Esophagus squamous epithelium (tissue), 5 donors: ENCODE results near the gene TTC28. TPM values are rescaled to one million over a fixed set of nuclear protein-coding genes. Genes with fewer than 3 reads are reported as not detected.
"Not testable (repeated sequence)": the region's sequence is repeated elsewhere in the genome, so short reads cannot be mapped to it uniquely, and the experiment has no call there.

Experiments used
- DNase-seq: peaks from one replicate; lab custom pipeline; 2025; lab: John Stamatoyannopoulos, UW
- H3K27ac ChIP-seq, 4 donors: fragments of 200-600 bp; sonication (generic); one replicate each; pipeline ENCODE4 v1.5.1; 2016 to 2019; ENCODE audit warnings: mild to moderate bottlenecking in 1 of 4
- H3K27me3 ChIP-seq, 4 donors: fragments of 200-600 bp; sonication (generic); 1 replicate in 3 of 4; 2 replicates in 1 of 4; pipeline versions ENCODE4 v1.5.1 to v1.6.0; 2017 to 2021; ENCODE audit warnings: antibody characterized with exemption in 1 of 4
- H3K36me3 ChIP-seq, 3 donors: fragments of 200-600 bp; sonication (generic); one replicate each; pipeline ENCODE4 v1.5.1; 2016 to 2019
- H3K4me1 ChIP-seq, 3 donors: fragments of 200-600 bp; sonication (generic); one replicate each; pipeline ENCODE4 v1.5.1; 2017 to 2019
- H3K4me3 ChIP-seq, 4 donors: fragments of 200-600 bp; sonication (generic); 1 replicate in 3 of 4; 2 replicates in 1 of 4; pipeline ENCODE4 v1.5.1; 2016 to 2019; ENCODE audit warnings: mild to moderate bottlenecking in 2 of 4, moderate library complexity in 1 of 4
- H3K9me3 ChIP-seq, 3 donors: fragments of 200-600 bp; sonication (generic); one replicate each; pipeline ENCODE4 v1.5.1; 2016 to 2019
- POLR2A ChIP-seq, 4 donors: fragments of 450-650 bp; IDR thresholded peaks; one replicate each; pipeline ENCODE4 v1.6.1; 2017; ENCODE audit warnings: antibody characterized with exemption in 4 of 4, mild to moderate bottlenecking in 4 of 4, moderate library complexity in 3 of 4
- WGBS, 2 donors: methylation state at CpG; one replicate each; pipeline ENCODE4 v1.1.5; 2018; 5-methylcytosine and 5-hydroxymethylcytosine counted together
- intact Hi-C: fragments of 100-400 bp; cut with DNase I; formaldehyde crosslinking; loops from one replicate; pipeline ENCODE4 v1.15.0; 2022
- total RNA-seq, 4 donors: library from RNA; depleted of rRNA; stranded (reverse); fragments of >200 nt; gene quantifications; one replicate each; pipeline ENCODE4 v1.1.0, GENCODE V29; 2016
- TF ChIP-seq, protein P1 (sequence below), 6 experiments: fragments of 450-650 bp in 4 of 6; fragments of 200-600 bp in 2 of 6; sonication (generic) in 2 of 6; IDR thresholded peaks; one replicate each; pipeline ENCODE4 v1.5.1; 2016 to 2019; ENCODE audit warnings: antibody characterized with exemption in 6 of 6, mild to moderate bottlenecking in 4 of 6, moderate library complexity in 4 of 6
- donor health status: DM: yes; HTN: yes; CAD: no.

TTC28 gene
- total RNA-seq, 4 donors from 2014 or later = 6.0 to 21.4 (median 7.7) TPM

DNA sequence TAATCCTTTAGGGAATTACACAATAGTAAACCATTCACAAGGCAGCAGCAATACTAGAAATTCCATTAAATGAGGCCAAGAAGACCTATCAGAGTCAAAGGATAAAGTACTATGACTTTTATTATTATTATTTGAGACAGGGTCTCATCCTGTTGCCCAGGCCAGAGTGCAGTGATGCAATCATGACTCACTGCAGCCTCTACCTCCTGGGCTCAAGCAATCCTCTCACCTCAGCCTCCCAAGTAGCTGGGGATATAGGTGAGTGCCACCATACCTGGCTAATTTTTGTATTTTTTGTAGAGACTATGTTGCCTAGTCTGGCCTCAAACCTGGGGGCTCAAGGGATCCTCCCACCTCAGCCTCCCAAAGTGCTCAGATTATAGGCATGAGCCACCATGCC lies 51.8 kb downstream of the TTC28 start:
- H3K4me1 ChIP-seq = no peaks in the 10 kb centered on the region
- TF ChIP-seq, protein P1, sequence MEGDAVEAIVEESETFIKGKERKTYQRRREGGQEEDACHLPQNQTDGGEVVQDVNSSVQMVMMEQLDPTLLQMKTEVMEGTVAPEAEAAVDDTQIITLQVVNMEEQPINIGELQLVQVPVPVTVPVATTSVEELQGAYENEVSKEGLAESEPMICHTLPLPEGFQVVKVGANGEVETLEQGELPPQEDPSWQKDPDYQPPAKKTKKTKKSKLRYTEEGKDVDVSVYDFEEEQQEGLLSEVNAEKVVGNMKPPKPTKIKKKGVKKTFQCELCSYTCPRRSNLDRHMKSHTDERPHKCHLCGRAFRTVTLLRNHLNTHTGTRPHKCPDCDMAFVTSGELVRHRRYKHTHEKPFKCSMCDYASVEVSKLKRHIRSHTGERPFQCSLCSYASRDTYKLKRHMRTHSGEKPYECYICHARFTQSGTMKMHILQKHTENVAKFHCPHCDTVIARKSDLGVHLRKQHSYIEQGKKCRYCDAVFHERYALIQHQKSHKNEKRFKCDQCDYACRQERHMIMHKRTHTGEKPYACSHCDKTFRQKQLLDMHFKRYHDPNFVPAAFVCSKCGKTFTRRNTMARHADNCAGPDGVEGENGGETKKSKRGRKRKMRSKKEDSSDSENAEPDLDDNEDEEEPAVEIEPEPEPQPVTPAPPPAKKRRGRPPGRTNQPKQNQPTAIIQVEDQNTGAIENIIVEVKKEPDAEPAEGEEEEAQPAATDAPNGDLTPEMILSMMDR (IDR thresholded peaks at IDR 0.05) = no peak
- no peak for TF ChIP-seq POLR2A (IDR thresholded peaks at IDR 0.05)
- intact Hi-C loops = no loop called here

DNA sequence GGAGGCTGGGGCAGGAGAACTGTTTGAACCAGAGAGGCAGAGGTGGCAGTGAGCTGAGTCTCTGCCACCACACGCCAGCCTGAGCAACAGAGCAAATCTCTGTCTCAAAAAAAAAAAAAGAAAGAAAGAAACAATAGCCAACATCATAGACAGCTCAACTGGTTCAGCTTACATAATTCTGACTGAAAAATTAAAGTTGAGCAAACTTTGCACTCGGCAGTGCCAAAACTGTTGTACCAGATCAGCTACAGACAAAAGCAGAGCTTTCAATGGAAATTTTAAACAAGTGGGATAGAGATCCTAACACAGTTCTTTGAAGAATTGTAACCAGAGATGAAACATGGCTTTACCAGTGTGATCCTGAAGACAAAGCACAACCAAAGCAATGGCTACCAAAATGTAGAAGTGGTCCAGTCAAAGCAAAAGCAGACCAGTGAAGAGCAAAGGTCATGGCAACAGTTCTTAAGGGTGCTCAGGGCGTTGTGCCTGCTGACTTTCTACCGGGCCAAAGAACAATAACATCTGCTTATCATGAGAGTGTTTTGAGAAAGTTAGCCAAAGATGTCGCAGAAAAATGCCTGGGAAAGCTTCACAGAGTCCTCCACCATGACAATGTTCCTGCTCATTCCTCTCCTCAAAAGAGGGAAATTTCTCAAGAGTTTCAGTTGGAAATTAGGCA lies 59.3 kb downstream of the TTC28 start:
- Histone ChIP-seq H3K4me3 (no peak overlapping the region), H3K27ac (peak overlapping the region in 3 of 4 donors; percentile 18 to 62 (median 56))
- 47 to 66% methylated on average over 5 of the region's 5 CpGs for WGBS, 2 donors

More for the DNA sequence above, 51.8 kb downstream of the TTC28 start:
- Histone ChIP-seq H3K27me3 (no peaks in the 10 kb centered on the region), H3K4me3 (no peak overlapping the region), H3K9me3 (no peaks in the 10 kb centered on the region), H3K27ac (no peak overlapping the region), H3K36me3 (no peaks in the 10 kb centered on the region)
- no peak for DNase-seq

DNA sequence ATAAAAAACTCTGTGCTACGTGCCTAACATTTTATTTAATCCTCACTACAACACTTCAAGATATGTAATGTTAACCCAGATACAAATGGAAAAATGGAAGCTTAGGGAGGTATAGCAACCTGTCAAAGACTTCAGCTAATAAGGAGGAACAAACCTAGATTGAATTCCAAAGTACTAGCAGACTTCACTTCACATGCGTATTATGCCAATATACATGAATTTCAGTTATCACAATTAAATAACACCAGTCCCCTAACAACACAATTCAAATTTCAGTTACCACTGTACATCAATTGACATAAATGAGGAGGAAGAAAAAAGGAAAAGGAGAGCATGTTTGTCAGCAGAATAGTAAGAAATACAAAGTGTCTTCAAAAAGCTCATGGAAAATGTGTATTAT lies 60.4 kb downstream of the TTC28 start:
- H3K36me3 ChIP-seq = no peaks in the 10 kb centered on the region
- intact Hi-C loops = no loop called here
- peaks cover 0 to 5% (median 0%) of the 10 kb centered on the region in 3 donors for H3K4me1 ChIP-seq
- no peak overlapping the region for H3K27ac ChIP-seq
- H3K9me3 ChIP-seq = no peaks in the 10 kb centered on the region
- H3K27me3 ChIP-seq = no peaks in the 10 kb centered on the region
- TF ChIP-seq, protein P1 (IDR thresholded peaks at IDR 0.05) = no peak
- TF ChIP-seq POLR2A (IDR thresholded peaks at IDR 0.05) = no peak
- no peak overlapping the region for H3K4me3 ChIP-seq
- 85 to 89% methylated on average over 2 of the region's 2 CpGs for WGBS, 2 donors
- no peak for DNase-seq

More for the DNA sequence above, 59.3 kb downstream of the TTC28 start:
- no peak for DNase-seq
- Histone ChIP-seq H3K4me1 (peaks cover 0 to 5% (median 0%) of the 10 kb centered on the region in 3 donors), H3K27me3 (no peaks in the 10 kb centered on the region), H3K9me3 (no peaks in the 10 kb centered on the region), H3K36me3 (no peaks in the 10 kb centered on the region)
- TF ChIP-seq POLR2A (IDR thresholded peaks at IDR 0.05) = no peak
- TF ChIP-seq, protein P1 (IDR thresholded peaks at IDR 0.05) = no peak
- intact Hi-C loops = no loop called here

DNA sequence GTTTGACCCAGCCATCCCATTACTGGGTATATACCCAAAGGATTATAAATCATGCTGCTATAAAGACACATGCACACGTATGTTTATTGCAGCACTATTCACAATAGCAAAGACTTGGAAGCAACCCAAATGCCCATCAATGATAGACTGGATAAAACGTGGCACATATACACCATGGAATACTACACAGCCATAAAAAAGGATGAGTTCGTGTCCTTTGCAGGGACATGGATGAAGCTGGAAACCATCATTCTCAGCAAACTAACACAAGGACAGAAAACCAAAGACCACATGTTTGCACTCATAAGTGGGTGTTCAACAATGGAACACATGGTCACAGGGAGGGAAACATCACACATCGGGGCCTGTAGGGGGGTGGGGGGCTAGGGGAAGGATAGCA lies 64.2 kb downstream of the TTC28 start:
- 75 to 86% methylated on average over 2 to 4 of the region's 4 CpGs for WGBS, 2 donors
- H3K27me3 ChIP-seq, H3K4me3 ChIP-seq, intact Hi-C loops, DNase-seq, H3K4me1 ChIP-seq, H3K27ac ChIP-seq, H3K36me3 ChIP-seq, H3K9me3 ChIP-seq: not testable (repeated sequence)

DNA sequence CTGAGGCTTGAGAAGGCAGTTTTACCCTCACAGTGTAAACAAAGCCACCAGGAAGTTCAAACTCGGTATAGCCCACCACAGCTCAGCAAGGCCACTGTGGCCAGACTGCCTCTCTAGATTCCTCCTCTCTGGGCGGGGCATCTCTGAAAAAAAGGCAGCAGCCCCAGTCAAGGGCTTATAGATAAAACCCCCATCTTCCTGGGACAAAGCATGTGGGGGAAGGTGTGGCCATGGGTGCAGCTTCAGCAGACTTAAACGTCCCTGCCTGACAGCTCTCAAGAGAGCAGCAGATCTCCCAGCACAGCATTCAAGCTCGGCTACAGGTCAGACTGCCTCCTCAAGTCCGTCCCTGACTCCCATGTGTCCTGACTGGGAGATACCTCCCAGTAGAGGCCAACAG lies 69.7 kb downstream of the TTC28 start:
- Histone ChIP-seq H3K27ac (no peak overlapping the region), H3K9me3 (no peaks in the 10 kb centered on the region), H3K4me3 (no peak overlapping the region), H3K4me1 (peaks cover 0 to 13% (median 0%) of the 10 kb centered on the region in 3 donors), H3K27me3 (no peaks in the 10 kb centered on the region), H3K36me3 (no peaks in the 10 kb centered on the region)
- TF ChIP-seq POLR2A (IDR thresholded peaks at IDR 0.05) = no peak
- TF ChIP-seq, protein P1 (IDR thresholded peaks at IDR 0.05) = no peak
- WGBS, 2 donors = 60 to 80% methylated on average over 1 to 2 of the region's 5 CpGs
- intact Hi-C loops = no loop called here
- no peak for DNase-seq
